Measurements from ENCODE around the gene WSCD2.

DNA sequence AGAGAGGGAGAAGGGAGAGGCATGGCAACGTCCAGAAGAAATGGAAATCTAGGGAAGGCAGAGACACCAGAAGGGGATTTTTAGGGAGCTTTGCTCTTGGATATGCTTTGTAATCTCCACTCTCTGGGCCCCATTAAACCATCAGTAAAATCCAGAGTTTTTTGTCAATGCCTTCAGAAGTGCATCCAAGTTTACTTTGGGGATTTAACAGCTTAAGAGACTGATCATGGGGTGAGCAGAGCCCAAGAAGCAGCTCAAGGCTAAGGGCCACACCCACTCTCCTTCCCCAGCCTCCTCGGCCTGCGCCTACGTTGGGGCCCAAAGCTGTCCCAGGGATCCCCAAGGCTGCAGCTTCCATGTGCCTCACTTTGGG lies 37.4 kb upstream of the WSCD2 start:
- no peak for TF ChIP-seq EZH2 (IDR thresholded peaks at IDR 0.05; ENCODE audit: borderline replicate concordance, insufficient read depth, low read depth, low read length, poor library complexity, severe bottlenecking)
- TF ChIP-seq, protein P1, sequence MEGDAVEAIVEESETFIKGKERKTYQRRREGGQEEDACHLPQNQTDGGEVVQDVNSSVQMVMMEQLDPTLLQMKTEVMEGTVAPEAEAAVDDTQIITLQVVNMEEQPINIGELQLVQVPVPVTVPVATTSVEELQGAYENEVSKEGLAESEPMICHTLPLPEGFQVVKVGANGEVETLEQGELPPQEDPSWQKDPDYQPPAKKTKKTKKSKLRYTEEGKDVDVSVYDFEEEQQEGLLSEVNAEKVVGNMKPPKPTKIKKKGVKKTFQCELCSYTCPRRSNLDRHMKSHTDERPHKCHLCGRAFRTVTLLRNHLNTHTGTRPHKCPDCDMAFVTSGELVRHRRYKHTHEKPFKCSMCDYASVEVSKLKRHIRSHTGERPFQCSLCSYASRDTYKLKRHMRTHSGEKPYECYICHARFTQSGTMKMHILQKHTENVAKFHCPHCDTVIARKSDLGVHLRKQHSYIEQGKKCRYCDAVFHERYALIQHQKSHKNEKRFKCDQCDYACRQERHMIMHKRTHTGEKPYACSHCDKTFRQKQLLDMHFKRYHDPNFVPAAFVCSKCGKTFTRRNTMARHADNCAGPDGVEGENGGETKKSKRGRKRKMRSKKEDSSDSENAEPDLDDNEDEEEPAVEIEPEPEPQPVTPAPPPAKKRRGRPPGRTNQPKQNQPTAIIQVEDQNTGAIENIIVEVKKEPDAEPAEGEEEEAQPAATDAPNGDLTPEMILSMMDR (IDR thresholded peaks at IDR 0.05): no peak
